ENCODE data around the gene OR9I1. TPM values are rescaled to one million over a fixed set of nuclear protein-coding genes. Genes with fewer than 3 reads are reported as not detected.

OR9I1 gene
- total and polyA plus RNA-seq, 8 donors, result not detected

GRCh38 chr11:58121096-58121495 lies 4.2 kb downstream of the OR9I1 start:
- Histone ChIP-seq H3K27me3 (no peaks in the 10 kb centered on the region), H3K4me3 (no peak overlapping the region), H3K9me3 (no peaks in the 10 kb centered on the region), H3K4me1 (no peaks in the 10 kb centered on the region), H3K27ac (no peak overlapping the region), H3K36me3 (no peaks in the 10 kb centered on the region)
- DNase-seq, result no peak
- intact Hi-C loops (cut with DNase I), result no loop called here
- no peak for TF ChIP-seq CTCF (IDR thresholded peaks at IDR 0.05)
- no peak for ATAC-seq

- Histone ChIP-seq H3K4me1 (no peaks in the 10 kb centered on the region), H3K27me3 (no peaks in the 10 kb centered on the region), H3K27ac (no peak overlapping the region), H3K36me3 (no peaks in the 10 kb centered on the region), H3K4me3 (no peak overlapping the region), H3K9me3 (peaks cover 0 to 7% of the 10 kb centered on the region in 2 donors)
- DNase-seq (no peak), ATAC-seq (no peak)
- TF ChIP-seq CTCF (IDR thresholded peaks at IDR 0.05), result no peak
- intact Hi-C loops (cut with DNase I), result no loop called here
These were observed 27.9 kb downstream of the OR9I1 start for GRCh38 chr11:58097437-58097836.

- H3K4me3 ChIP-seq, result no peak overlapping the region
- H3K27ac ChIP-seq, result no peak overlapping the region
- no peak for TF ChIP-seq CTCF (IDR thresholded peaks at IDR 0.05)
- no peaks in the 10 kb centered on the region for H3K36me3 ChIP-seq
- H3K4me1 ChIP-seq, result no peaks in the 10 kb centered on the region
- ATAC-seq, result no peak
- intact Hi-C loops (cut with DNase I), result no loop called here
- no peak for DNase-seq
- no peaks in the 10 kb centered on the region for H3K27me3 ChIP-seq
- peaks cover 0 to 20% of the 10 kb centered on the region in 2 donors for H3K9me3 ChIP-seq
These were observed 38.8 kb downstream of the OR9I1 start for GRCh38 chr11:58086528-58086927.

- Histone ChIP-seq H3K27ac (no peak overlapping the region), H3K9me3 (no peaks in the 10 kb centered on the region), H3K4me1 (no peaks in the 10 kb centered on the region), H3K27me3 (no peaks in the 10 kb centered on the region), H3K4me3 (no peak overlapping the region), H3K36me3 (no peaks in the 10 kb centered on the region)
- no peak for DNase-seq
- ATAC-seq, result no peak
- TF ChIP-seq CTCF (IDR thresholded peaks at IDR 0.05), result no peak
- intact Hi-C loops (cut with DNase I), result no loop called here
These were observed 49.5 kb downstream of the OR9I1 start for GRCh38 chr11:58075781-58076180.

GRCh38 chr11:58070585-58070984 lies 54.7 kb downstream of the OR9I1 start:
- Histone ChIP-seq H3K27ac (no peak overlapping the region), H3K4me3 (no peak overlapping the region), H3K27me3 (no peaks in the 10 kb centered on the region), H3K36me3 (no peaks in the 10 kb centered on the region), H3K4me1 (no peaks in the 10 kb centered on the region), H3K9me3 (no peaks in the 10 kb centered on the region)
- ATAC-seq (no peak), DNase-seq (no peak)
- intact Hi-C loops (cut with DNase I), result no loop called here
- no peak for TF ChIP-seq CTCF (IDR thresholded peaks at IDR 0.05)
